Psoas muscle (tissue), 8 donors: ENCODE measurements around the gene HACD1. TPM values are rescaled to one million over a fixed set of nuclear protein-coding genes. Genes with fewer than 3 reads are reported as not detected.

Experiments
- ATAC-seq, 4 donors: fragments of 200-7000 bp; cut with Tn5 transposase; one replicate each; pipeline ENCODE4 v1.9.1; 2020; ENCODE audit warnings: moderate library complexity in 3 of 4, mild to moderate bottlenecking in 2 of 4
- DNase-seq, 2 donors: peaks; one replicate each; pipeline ENCODE4 v3.0.0-alpha.2; 2020
- H3K27ac ChIP-seq: fragments of 200-600 bp; one replicate; pipeline ENCODE4 v1.8.0; 2022
- H3K27me3 ChIP-seq, 3 donors: fragments of 200-600 bp in 1 of 3; one replicate each; pipeline versions ENCODE4 v1.6.1 to v1.8.0; 2013 to 2022; ENCODE audit warnings: low read length in 2 of 3, mild to moderate bottlenecking in 2 of 3, moderate library complexity in 1 of 3; ENCODE audit not compliant: insufficient read depth in 3 of 3
- H3K36me3 ChIP-seq, 2 donors: fragments of 200-600 bp in 1 of 2; one replicate each; pipeline versions ENCODE4 v1.6.1 to v1.8.0; 2013 to 2022; ENCODE audit warnings: low read depth in 1 of 2, mild to moderate bottlenecking in 1 of 2, moderate library complexity in 1 of 2; ENCODE audit not compliant: insufficient read depth in 1 of 2
- H3K4me1 ChIP-seq: fragments of 200-600 bp; one replicate; pipeline ENCODE4 v1.8.0; 2022
- H3K4me3 ChIP-seq: fragments of 200-600 bp; one replicate; pipeline ENCODE4 v1.8.0; 2022; ENCODE audit warnings: mild to moderate bottlenecking
- H3K9me3 ChIP-seq: fragments of 200-600 bp; one replicate; pipeline ENCODE4 v1.8.0; 2022
- WGBS, 3 donors: extraction: QIAGEN DNeasy Blood & Tissue Kit; methylation state at CpG; one replicate each; pipeline versions ENCODE4 v1.1.6 to v1.1.7; 2013; 5-methylcytosine and 5-hydroxymethylcytosine counted together
- intact Hi-C, 2 donors: fragments of 100-400 bp; cut with DNase I; formaldehyde crosslinking; loops; one replicate each; pipeline versions ENCODE4 v1.11.0 to v1.14.2; 2022
- polyA plus RNA-seq, 3 donors: library from polyadenylated mRNA; stranded (reverse); fragments of 200-250 nt; gene quantifications; one replicate each; pipeline ENCODE4 v1.2.3, GENCODE V29; 2013
- total RNA-seq, 4 donors: library from RNA; stranded (reverse); fragmentation: NEBNext Ultra II Directional in 2 of 4; extraction: Animal tissue kit (Norgen Biotek cat#: 25700) in 2 of 4; gene quantifications; one replicate each; pipeline versions ENCODE4 v1.2.1 to v1.2.4, GENCODE V29; 2021 to 2023
- TF ChIP-seq, protein P1 (sequence below): fragments of 200-600 bp; IDR thresholded peaks from one replicate; pipeline ENCODE4 v1.8.0; 2022; ENCODE audit warnings: antibody characterized with exemption
- donor health status: healthy with polysubstance abuse.
- donor health status: DM: no; HTN: no; CAD: no; lungs with moderate emphysema.
- donor health status: Bipolar disorder and iron deficiency.
- donor health status: healthy.
- donor health status: DM: yes; HTN: yes; CAD: no.
- donor health status: DM: no; HTN: no; CAD: no.
- donor health status: DM: no; HTN: no; CAD: no.
- donor health status: DM: yes; HTN: yes; CAD: no.

The HACD1 gene
- total and polyA plus RNA-seq, 7 donors, result 23.4 to 61.8 (median 35.7) TPM

DNA sequence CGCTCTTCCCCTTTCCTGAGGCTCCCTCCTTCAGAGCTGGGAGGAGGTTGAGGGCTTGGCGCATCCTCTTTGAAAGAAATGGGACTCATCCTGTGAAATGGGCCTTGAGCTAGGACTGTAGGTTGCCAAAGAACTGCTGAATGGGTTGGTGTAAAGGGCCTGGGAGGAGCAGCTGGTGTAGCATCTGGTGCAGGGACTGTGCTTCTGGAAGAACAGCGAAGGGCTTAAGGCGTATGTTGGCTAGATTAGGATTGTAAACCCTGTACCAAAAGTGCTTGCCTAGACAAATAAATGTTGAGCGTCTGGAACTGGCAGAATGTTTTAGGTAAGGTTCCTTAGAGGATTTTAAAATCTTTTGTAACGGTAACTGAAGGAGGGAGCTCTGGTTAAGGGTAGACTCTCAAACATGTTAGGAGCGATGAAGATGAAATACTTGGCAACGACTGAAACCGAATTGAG lies 27.3 kb upstream of the HACD1 start:
- Histone ChIP-seq H3K4me1 (peaks cover 36% of the 10 kb centered on the region), H3K36me3 (peaks cover 0 to 3% of the 10 kb centered on the region in 2 donors), H3K27ac (peak overlapping the region; percentile 99), H3K9me3 (no peaks in the 10 kb centered on the region), H3K27me3 (no peaks in the 10 kb centered on the region), H3K4me3 (peak overlapping the region; percentile 90)
- DNase-seq (no peak), ATAC-seq (peak; percentile 14 to 35 (median 27))
- intact Hi-C loops, result no loop called here
- whole genome bisulfite sequencing, 3 donors, result 0 to 1% (median 0%) methylated on average over 9 of the region's 9 CpGs
- TF ChIP-seq, protein P1, sequence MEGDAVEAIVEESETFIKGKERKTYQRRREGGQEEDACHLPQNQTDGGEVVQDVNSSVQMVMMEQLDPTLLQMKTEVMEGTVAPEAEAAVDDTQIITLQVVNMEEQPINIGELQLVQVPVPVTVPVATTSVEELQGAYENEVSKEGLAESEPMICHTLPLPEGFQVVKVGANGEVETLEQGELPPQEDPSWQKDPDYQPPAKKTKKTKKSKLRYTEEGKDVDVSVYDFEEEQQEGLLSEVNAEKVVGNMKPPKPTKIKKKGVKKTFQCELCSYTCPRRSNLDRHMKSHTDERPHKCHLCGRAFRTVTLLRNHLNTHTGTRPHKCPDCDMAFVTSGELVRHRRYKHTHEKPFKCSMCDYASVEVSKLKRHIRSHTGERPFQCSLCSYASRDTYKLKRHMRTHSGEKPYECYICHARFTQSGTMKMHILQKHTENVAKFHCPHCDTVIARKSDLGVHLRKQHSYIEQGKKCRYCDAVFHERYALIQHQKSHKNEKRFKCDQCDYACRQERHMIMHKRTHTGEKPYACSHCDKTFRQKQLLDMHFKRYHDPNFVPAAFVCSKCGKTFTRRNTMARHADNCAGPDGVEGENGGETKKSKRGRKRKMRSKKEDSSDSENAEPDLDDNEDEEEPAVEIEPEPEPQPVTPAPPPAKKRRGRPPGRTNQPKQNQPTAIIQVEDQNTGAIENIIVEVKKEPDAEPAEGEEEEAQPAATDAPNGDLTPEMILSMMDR, result no peak

DNA sequence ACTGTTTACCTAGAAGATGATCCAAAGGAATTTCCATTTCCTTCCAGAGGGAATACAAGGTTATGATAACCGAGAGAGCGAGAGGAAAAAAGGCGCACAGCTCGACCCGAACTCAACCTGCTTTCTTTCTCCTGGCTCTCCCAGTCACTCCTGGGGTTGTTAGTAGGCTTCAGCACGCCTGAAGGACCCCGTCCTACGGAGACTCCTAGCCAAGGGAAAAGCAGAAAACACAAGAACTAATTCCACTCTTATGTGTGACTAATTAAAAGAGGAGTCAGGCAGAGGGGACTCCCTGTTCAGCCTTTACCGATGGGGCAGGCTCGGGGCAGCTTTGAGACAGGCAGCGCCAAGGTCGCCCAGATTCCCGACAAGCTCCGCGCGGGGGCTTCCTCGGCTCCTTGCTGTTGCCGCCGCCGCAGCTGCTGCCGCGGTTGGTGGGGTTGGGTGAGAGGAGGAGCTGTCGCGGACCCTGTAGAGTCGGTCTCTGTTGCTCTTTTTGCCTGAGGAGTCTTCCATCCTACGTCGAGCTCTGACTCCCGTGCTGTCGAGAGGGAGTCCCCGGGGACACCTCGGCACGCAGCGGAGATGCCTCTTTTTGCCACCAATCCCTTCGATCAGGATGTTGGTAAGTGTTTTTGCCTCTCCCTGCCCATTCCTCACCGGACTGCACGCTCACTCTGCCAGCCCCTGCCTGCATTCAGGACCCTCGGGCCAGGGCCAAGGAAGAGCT lies 26.7 kb upstream of the HACD1 start, which contains the start of gene STAM:
Gene STAM, plus strand, starts transcription at position 397 of the 730 bp plus-strand sequence. Its CDS starts 189 bp downstream, at position 586.
- peaks cover 33% of the 10 kb centered on the region for H3K4me1 ChIP-seq
- DNase-seq (peak; percentile 92 to 96), ATAC-seq (peak; percentile 88 to 92 (median 90))
- TF ChIP-seq, protein P1, result no peak
- H3K27ac ChIP-seq, result peak within 1 kb of the TSS; percentile 99
- intact Hi-C loops, result loop anchor here (2.0 kb wide), 2 partner anchors 27 to 29 kb away; partner anchors contain the start of gene HACD1 (in 2 of the 2)
- H3K27me3 ChIP-seq, result no peaks in the 10 kb centered on the region
- no peaks in the 10 kb centered on the region for H3K9me3 ChIP-seq
- H3K4me3 ChIP-seq, result peak within 1 kb of the TSS; percentile 90
- 0 to 1% (median 0%) methylated on average over 32 to 37 of the region's 37 CpGs for WGBS, 3 donors
- H3K36me3 ChIP-seq, result peaks cover 0 to 2% of the 10 kb centered on the region in 2 donors

DNA sequence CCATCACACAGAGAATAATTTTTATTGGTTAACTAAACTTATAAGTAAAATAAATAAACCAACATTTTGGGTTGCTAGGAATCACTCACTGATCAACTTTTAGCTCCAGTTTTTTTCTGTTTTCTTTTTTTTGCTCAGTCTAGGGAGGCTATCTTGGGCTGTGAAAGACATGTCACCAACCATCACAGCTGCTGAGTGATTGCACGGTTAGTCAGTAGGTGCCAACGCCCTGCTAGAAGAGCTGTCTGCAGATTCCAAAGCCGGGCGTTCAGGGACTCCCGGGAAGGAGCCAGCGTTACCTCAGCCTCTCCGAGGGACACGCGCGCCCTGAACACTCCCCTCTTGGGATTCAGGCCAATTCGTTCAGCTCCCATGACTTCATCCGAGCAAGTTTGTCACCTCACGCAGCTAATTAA lies 26.2 kb upstream of the HACD1 start:
- Histone ChIP-seq H3K4me1 (peaks cover 33% of the 10 kb centered on the region), H3K27ac (peak overlapping the region; percentile 99), H3K4me3 (peak overlapping the region; percentile 90), H3K27me3 (no peaks in the 10 kb centered on the region), H3K36me3 (no peaks in the 10 kb centered on the region), H3K9me3 (no peaks in the 10 kb centered on the region)
- 0 to 1% (median 0%) methylated on average over 13 of the region's 13 CpGs for WGBS, 3 donors
- DNase-seq, result peak; percentile 85 to 93
- intact Hi-C loops, result loop anchor here (2.0 kb wide), 2 partner anchors 27 to 29 kb away; partner anchors contain the start of gene HACD1 (in 2 of the 2)
- TF ChIP-seq, protein P1, result no peak
- ATAC-seq, result peak; percentile 93 to 96 (median 94)

DNA sequence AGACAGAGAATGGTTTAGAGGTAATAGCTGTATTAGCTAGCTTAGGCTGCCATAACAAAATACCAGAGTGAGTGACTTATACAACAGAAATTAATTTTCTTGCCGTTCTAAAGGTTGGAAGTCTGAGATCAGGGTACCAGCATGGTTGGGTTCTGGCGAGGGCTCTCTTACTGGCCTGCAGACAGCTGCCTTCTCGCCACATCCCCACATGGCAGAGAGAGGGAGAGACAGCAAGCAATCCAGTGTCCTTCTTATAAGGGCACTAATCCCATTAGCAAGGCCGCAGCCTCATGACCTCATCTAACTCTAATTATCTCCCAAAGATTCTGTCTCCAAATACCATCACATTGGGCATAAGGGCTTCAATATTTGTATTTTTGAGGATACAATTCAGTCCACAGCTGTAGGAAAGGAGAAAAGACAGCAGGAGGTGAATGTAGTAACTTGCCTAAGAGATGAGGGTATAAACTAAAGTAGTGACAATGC lies 23.2 kb upstream of the HACD1 start:
- Histone ChIP-seq H3K4me3 (no peak overlapping the region), H3K36me3 (no peaks in the 10 kb centered on the region), H3K27ac (no peak overlapping the region), H3K9me3 (no peaks in the 10 kb centered on the region), H3K27me3 (no peaks in the 10 kb centered on the region), H3K4me1 (peaks cover 6% of the 10 kb centered on the region)
- TF ChIP-seq, protein P1, result no peak
- DNase-seq, result no peak
- WGBS, 3 donors, result 96 to 97% (median 97%) methylated on average over 4 of the region's 4 CpGs
- intact Hi-C loops, result no loop called here
- no peak for ATAC-seq
